Upper lobe of right lung (tissue), 1 donor: ENCODE measurements around the gene NCAPG2. TPM values are rescaled to one million over a fixed set of nuclear protein-coding genes. Genes with fewer than 3 reads are reported as not detected.
A peak's percentile ranks its signal among the peaks of the same experiment; 100 is the strongest.
"Not testable (repeated sequence)": the region's sequence is repeated elsewhere in the genome, so short reads cannot be mapped to it uniquely, and the experiment has no call there.

Experiments used
- ATAC-seq: fragments of 200-7000 bp; cut with Tn5 transposase; one replicate; pipeline ENCODE4 v1.9.1; 2020; ENCODE audit warnings: mild to moderate bottlenecking, moderate library complexity
- DNase-seq: peaks from one replicate; pipeline ENCODE4 v3.0.0-alpha.2; 2020
- H3K27ac ChIP-seq: fragments of 200-600 bp; one replicate; pipeline ENCODE4 v1.8.0; 2022
- H3K27me3 ChIP-seq: fragments of 200-600 bp; one replicate; pipeline ENCODE4 v1.8.0; 2022; ENCODE audit warnings: mild to moderate bottlenecking
- H3K36me3 ChIP-seq: fragments of 200-600 bp; one replicate; pipeline ENCODE4 v1.8.0; 2022
- H3K4me1 ChIP-seq: fragments of 200-600 bp; one replicate; pipeline ENCODE4 v1.8.0; 2022
- H3K4me3 ChIP-seq: fragments of 200-600 bp; one replicate; pipeline ENCODE4 v1.8.0; 2022; ENCODE audit warnings: mild to moderate bottlenecking
- H3K9me3 ChIP-seq: fragments of 200-600 bp; one replicate; pipeline ENCODE4 v1.8.0; 2022
- CTCF ChIP-seq: fragments of 200-600 bp; IDR thresholded peaks from one replicate; pipeline ENCODE4 v1.8.0; 2022; ENCODE audit warnings: antibody characterized with exemption
- intact Hi-C: fragments of 100-400 bp; cut with DNase I; formaldehyde crosslinking; loops from one replicate; pipeline ENCODE4 v1.11.0; 2022
- total RNA-seq: library from RNA; stranded (reverse); fragmentation: NEBNext Ultra II Directional; extraction: Animal tissue kit (Norgen Biotek cat#: 25700); gene quantifications from one replicate; pipeline ENCODE4 v1.2.1, GENCODE V29; 2021
- donor health status: DM: no; HTN: yes; CAD: no; lungs with severe emphysema.

The NCAPG2 gene
- total RNA-seq, 1 donor from 2014 or later = 6.5 TPM

- H3K4me3 ChIP-seq = no peak overlapping the region
- intact Hi-C loops = no loop called here
- no peaks in the 10 kb centered on the region for H3K27me3 ChIP-seq
- peak; percentile 25 for ATAC-seq
- no peak overlapping the region for H3K27ac ChIP-seq
- no peak for TF ChIP-seq CTCF
- H3K36me3 ChIP-seq = no peaks in the 10 kb centered on the region
- no peaks in the 10 kb centered on the region for H3K4me1 ChIP-seq
- H3K9me3 ChIP-seq = no peaks in the 10 kb centered on the region
- no peak for DNase-seq
These were observed 71.3 kb downstream of the NCAPG2 start for GRCh38 chr7:158633055-158633956.

GRCh38 chr7:158631574-158632195 is 72.9 kb downstream of the NCAPG2 start:
- ATAC-seq (no peak), DNase-seq (no peak)
- TF ChIP-seq CTCF = no peak
- intact Hi-C loops = no loop called here
- no peaks in the 10 kb centered on the region for H3K27me3 ChIP-seq
- H3K27ac ChIP-seq = no peak overlapping the region
- H3K36me3 ChIP-seq = no peaks in the 10 kb centered on the region
- H3K4me1 ChIP-seq = no peaks in the 10 kb centered on the region
- no peaks in the 10 kb centered on the region for H3K9me3 ChIP-seq
- H3K4me3 ChIP-seq = no peak overlapping the region

- ATAC-seq, H3K36me3 ChIP-seq, H3K9me3 ChIP-seq, H3K4me1 ChIP-seq, H3K27ac ChIP-seq, DNase-seq, H3K4me3 ChIP-seq, intact Hi-C loops, H3K27me3 ChIP-seq: not testable (repeated sequence)
These were observed 78.3 kb downstream of the NCAPG2 start for GRCh38 chr7:158626289-158626688.

GRCh38 chr7:158623241-158623640 is 81.4 kb downstream of the NCAPG2 start:
- H3K36me3 ChIP-seq = no peaks in the 10 kb centered on the region
- H3K27ac ChIP-seq = no peak overlapping the region
- ATAC-seq = no peak
- DNase-seq = no peak
- H3K9me3 ChIP-seq = no peaks in the 10 kb centered on the region
- intact Hi-C loops = no loop called here
- H3K4me1 ChIP-seq = no peaks in the 10 kb centered on the region
- H3K4me3 ChIP-seq = no peak overlapping the region
- H3K27me3 ChIP-seq = no peaks in the 10 kb centered on the region
- TF ChIP-seq CTCF = no peak

GRCh38 chr7:158620839-158621441 is 83.7 kb downstream of the NCAPG2 start:
- intact Hi-C loops = no loop called here
- no peaks in the 10 kb centered on the region for H3K36me3 ChIP-seq
- no peak for DNase-seq

More at GRCh38 chr7:158620839-158621441, 83.7 kb downstream of the NCAPG2 start:
- Histone ChIP-seq H3K4me3 (no peak overlapping the region), H3K27ac (no peak overlapping the region), H3K4me1 (no peaks in the 10 kb centered on the region), H3K27me3 (no peaks in the 10 kb centered on the region), H3K9me3 (no peaks in the 10 kb centered on the region)
- ATAC-seq = peak; percentile 31
- no peak for TF ChIP-seq CTCF
